ENCODE results near the gene G0S2. TPM values are rescaled to one million over a fixed set of nuclear protein-coding genes. Genes with fewer than 3 reads are reported as not detected.

G0S2 gene
- total RNA-seq, 4 donors from 2014 or later = 1.8 to 84.2 (median 26.9) TPM

- WGBS, 2 donors (ENCODE audit: low coverage in 1 of 2) = 96 to 100% methylated on average over 2 to 3 of the region's 3 CpGs
- DNase-seq = no peak
- Histone ChIP-seq H3K27ac (no peak overlapping the region), H3K36me3 (no peaks in the 10 kb centered on the region), H3K4me3 (no peak overlapping the region), H3K9me3 (no peaks in the 10 kb centered on the region), H3K4me1 (no peaks in the 10 kb centered on the region), H3K27me3 (no peaks in the 10 kb centered on the region)
- in situ Hi-C loops (cut with MboI; ENCODE audit: low pct_ligation_motif_present in 1 of 4, low pct_unique_long_range_greater_than_20kb in 1 of 4, low sequenced_read_pairs in 3 of 4) = no loop called here
- no peak for TF ChIP-seq CTCF (IDR thresholded peaks at IDR 0.05)
- TF ChIP-seq EP300 (IDR thresholded peaks at IDR 0.05; ENCODE audit: low read depth) = no peak
- no peak for TF ChIP-seq POLR2A (IDR thresholded peaks at IDR 0.05)
- no peak for TF ChIP-seq POLR2AphosphoS5 (IDR thresholded peaks at IDR 0.05)
- intact Hi-C loops (cut with DNase I; ENCODE audit: low total_unique reads) = no loop called here
Observed at GRCh38 chr1:209723265-209723664, 48.1 kb downstream of the G0S2 start.

- Histone ChIP-seq H3K36me3 (no peaks in the 10 kb centered on the region), H3K27ac (no peak overlapping the region), H3K4me1 (no peaks in the 10 kb centered on the region), H3K9me3 (no peaks in the 10 kb centered on the region), H3K27me3 (no peaks in the 10 kb centered on the region), H3K4me3 (no peak overlapping the region)
- no peak for DNase-seq
- WGBS, 2 donors (ENCODE audit: low coverage in 1 of 2) = 62 to 74% methylated on average over 3 of the region's 3 CpGs
- intact Hi-C loops (cut with DNase I; ENCODE audit: low total_unique reads) (no loop called here), in situ Hi-C loops (cut with MboI; ENCODE audit: low pct_ligation_motif_present in 1 of 4, low pct_unique_long_range_greater_than_20kb in 1 of 4, low sequenced_read_pairs in 3 of 4) (no loop called here)
- TF ChIP-seq CTCF (IDR thresholded peaks at IDR 0.05) (no peak), EP300 (IDR thresholded peaks at IDR 0.05; ENCODE audit: low read depth) (no peak), POLR2A (IDR thresholded peaks at IDR 0.05) (no peak), POLR2AphosphoS5 (IDR thresholded peaks at IDR 0.05) (no peak)
Observed at GRCh38 chr1:209723756-209724693, 48.8 kb downstream of the G0S2 start.

Other genes starting within 250 kb of the G0S2 start
- gene CAMK1G, start 91.7 kb upstream of the G0S2 start, total RNA-seq = not detected
- 100 to 1,000 TPM in 3 of 4 donors, 10 to 100 TPM in 1; 47.2 to 147 (median 126) TPM for gene LAMB3, start 23.0 kb upstream of the G0S2 start, total RNA-seq
- gene HSD11B1, start 29.4 kb downstream of the G0S2 start, total RNA-seq = 1 to 10 TPM in 3 of 4 donors, not detected in 1; 1.5 to 3.7 (median 2.6) TPM
- 10 to 100 TPM in 2 of 4 donors, 1 to 10 TPM in 2; 2.3 to 17.6 (median 6.8) TPM for gene TRAF3IP3, start 80.6 kb downstream of the G0S2 start, total RNA-seq
- gene C1orf74, start 109.1 kb downstream of the G0S2 start, total RNA-seq = 1 to 10 TPM in 2 of 4 donors, under 1 TPM in 1, not detected in 1; 0.20 to 2.7 (median 2.4) TPM
- gene IRF6, start 130.7 kb downstream of the G0S2 start, total RNA-seq = 10 to 100 TPM; 26.1 to 78.0 (median 44.4) TPM
- gene UTP25, start 152.6 kb downstream of the G0S2 start, total RNA-seq = 10 to 100 TPM in 1 of 4 donors, 1 to 10 TPM in 3; 1.1 to 13.7 (median 6.1) TPM

All from transverse colon (tissue), 4 donors.